GM13976 (cell line): Measurements from ENCODE around the gene KANSL1.

Experiments used
- DNase-seq: peaks from one replicate; pipeline ENCODE4 v3.0.0; 2012; ENCODE audit warnings: low spot score
- CTCF ChIP-seq: IDR thresholded peaks from 2 replicates; pipeline ENCODE4 v1.5.1; 2012; ENCODE audit warnings: borderline replicate concordance, mild to moderate bottlenecking; ENCODE audit not compliant: insufficient read depth; ENCODE audit errors: extremely low read depth, missing control alignments, control extremely low read depth
- in situ Hi-C: fragments of 300-500 bp; cut with MboI; formaldehyde crosslinking; loops from one replicate; pipeline ENCODE4 v1.12.0; 2022; ENCODE audit warnings: low sequenced_read_pairs, mixed read lengths, inconsistent platforms; ENCODE audit not compliant: unreplicated experiment

Gene KANSL1

GRCh38 chr17:45987706-45988105, 205.5 kb downstream of the KANSL1 start:
- no peak for TF ChIP-seq CTCF
- in situ Hi-C loops, result no loop called here
- DNase-seq, result no peak

GRCh38 chr17:45986056-45986455, 207.2 kb downstream of the KANSL1 start:
- no peak for TF ChIP-seq CTCF
- in situ Hi-C loops, result no loop called here
- DNase-seq, result no peak

GRCh38 chr17:45985447-45985846, 207.8 kb downstream of the KANSL1 start:
- no peak for TF ChIP-seq CTCF
- in situ Hi-C loops, result no loop called here
- no peak for DNase-seq

- no peak for TF ChIP-seq CTCF
- in situ Hi-C loops, result no loop called here
- no peak for DNase-seq
Observed at GRCh38 chr17:45984368-45984767, 208.9 kb downstream of the KANSL1 start.

GRCh38 chr17:45983614-45984310, 209.5 kb downstream of the KANSL1 start:
- TF ChIP-seq CTCF, result no peak
- no peak for DNase-seq
- in situ Hi-C loops, result no loop called here

- in situ Hi-C loops, result no loop called here
- DNase-seq, result no peak
- TF ChIP-seq CTCF, result no peak
Observed at GRCh38 chr17:45982791-45983613, 210.2 kb downstream of the KANSL1 start.
